Trophoblast cell (in vitro differentiated cells and primary cell): Measurements from ENCODE around the gene NRXN2.

Experiments
- DNase-seq, 2 donors: peaks; one replicate each; pipeline ENCODE4 v3.0.0-alpha.2; 2016
- H2AFZ ChIP-seq: 2 replicates; pipeline ENCODE4 v1.6.1; 2013; ENCODE audit warnings: low read length, moderate library complexity, mild to moderate bottlenecking; ENCODE audit not compliant: insufficient read depth, poor library complexity
- H2AK5ac ChIP-seq: 2 replicates; pipeline ENCODE4 v1.6.1; 2013; ENCODE audit warnings: mild to moderate bottlenecking, low read length
- H2BK120ac ChIP-seq: 2 replicates; pipeline ENCODE4 v1.6.1; 2013; ENCODE audit warnings: low read length, mild to moderate bottlenecking, moderate library complexity; ENCODE audit not compliant: insufficient read depth, poor library complexity
- H2BK12ac ChIP-seq: 2 replicates; pipeline ENCODE4 v1.6.1; 2013; ENCODE audit warnings: mild to moderate bottlenecking, low read length, moderate library complexity
- H2BK5ac ChIP-seq: 2 replicates; pipeline ENCODE4 v1.6.1; 2013; ENCODE audit warnings: low read length, low read depth, moderate library complexity, mild to moderate bottlenecking; ENCODE audit not compliant: poor library complexity
- H3K14ac ChIP-seq: 2 replicates; pipeline ENCODE4 v1.6.1; 2013; ENCODE audit warnings: mild to moderate bottlenecking, low read length
- H3K18ac ChIP-seq: 2 replicates; pipeline ENCODE4 v1.6.1; 2013; ENCODE audit warnings: mild to moderate bottlenecking, low read length
- H3K23ac ChIP-seq: 2 replicates; pipeline ENCODE4 v1.6.1; 2013; ENCODE audit warnings: low read length
- H3K27ac ChIP-seq: 2 replicates; pipeline ENCODE4 v1.5.1; 2013; ENCODE audit warnings: low read depth, mild to moderate bottlenecking, inconsistent platforms, low read length, moderate library complexity
- H3K27me3 ChIP-seq: 2 replicates; pipeline ENCODE4 v1.6.1; 2013; ENCODE audit warnings: inconsistent platforms, mild to moderate bottlenecking, low read length, moderate library complexity; ENCODE audit not compliant: insufficient read depth
- H3K36me3 ChIP-seq, 2 experiments: 1 replicate in 1 of 2; 2 replicates in 1 of 2; pipeline ENCODE4 v1.6.1; 2013; ENCODE audit warnings: low read length in 2 of 2, mild to moderate bottlenecking in 2 of 2, moderate library complexity in 1 of 2; ENCODE audit not compliant: insufficient read depth in 2 of 2, control insufficient read depth in 1 of 2
- H3K4ac ChIP-seq: 2 replicates; pipeline ENCODE4 v1.6.1; 2013; ENCODE audit warnings: low read depth, mild to moderate bottlenecking, low read length, moderate library complexity
- H3K4me1 ChIP-seq, 2 experiments: 1 replicate in 1 of 2; 2 replicates in 1 of 2; pipeline ENCODE4 v1.6.1; 2013; ENCODE audit warnings: low read length in 2 of 2, mild to moderate bottlenecking in 2 of 2, moderate library complexity in 1 of 2; ENCODE audit not compliant: insufficient read depth in 2 of 2, control insufficient read depth in 1 of 2
- H3K4me2 ChIP-seq: 2 replicates; pipeline ENCODE4 v1.6.1; 2013; ENCODE audit warnings: inconsistent platforms, mild to moderate bottlenecking, low read length, moderate library complexity
- H3K4me3 ChIP-seq: 2 replicates; pipeline ENCODE4 v1.5.1; 2013; ENCODE audit warnings: mild to moderate bottlenecking, low read depth, low read length, inconsistent platforms
- H3K79me1 ChIP-seq: one replicate; pipeline ENCODE4 v1.6.1; 2013; ENCODE audit warnings: low read length
- H3K79me2 ChIP-seq: 2 replicates; pipeline ENCODE4 v1.6.1; 2013; ENCODE audit warnings: low read length, mild to moderate bottlenecking; ENCODE audit not compliant: control insufficient read depth, insufficient read depth, poor library complexity
- H3K9ac ChIP-seq: 2 replicates; pipeline ENCODE4 v1.6.1; 2013; ENCODE audit warnings: mild to moderate bottlenecking, low read length
- H3K9me3 ChIP-seq: 2 replicates; pipeline ENCODE4 v1.6.1; 2013; ENCODE audit warnings: low read depth, mild to moderate bottlenecking, control low read depth, inconsistent platforms, low read length; ENCODE audit not compliant: insufficient read depth
- H4K12ac ChIP-seq: 2 replicates; pipeline ENCODE4 v1.6.1; 2013; ENCODE audit warnings: low read depth, mild to moderate bottlenecking, low read length, moderate library complexity
- H4K8ac ChIP-seq: 2 replicates; pipeline ENCODE4 v1.6.1; 2013; ENCODE audit warnings: low read depth, mild to moderate bottlenecking, low read length, moderate library complexity
- H4K91ac ChIP-seq: one replicate; pipeline ENCODE4 v1.6.1; 2013; ENCODE audit warnings: low read depth, mild to moderate bottlenecking, low read length, moderate library complexity
- WGBS: extraction: QIAGEN DNeasy Blood & Tissue Kit; methylation state at CpG from one replicate; pipeline ENCODE4 v1.1.7; 2013; ENCODE audit warnings: missing lambda C conversion rate; ENCODE audit not compliant: insufficient read length, insufficient coverage; ENCODE audit errors: extremely low coverage; 5-methylcytosine and 5-hydroxymethylcytosine counted together

Gene NRXN2

DNA sequence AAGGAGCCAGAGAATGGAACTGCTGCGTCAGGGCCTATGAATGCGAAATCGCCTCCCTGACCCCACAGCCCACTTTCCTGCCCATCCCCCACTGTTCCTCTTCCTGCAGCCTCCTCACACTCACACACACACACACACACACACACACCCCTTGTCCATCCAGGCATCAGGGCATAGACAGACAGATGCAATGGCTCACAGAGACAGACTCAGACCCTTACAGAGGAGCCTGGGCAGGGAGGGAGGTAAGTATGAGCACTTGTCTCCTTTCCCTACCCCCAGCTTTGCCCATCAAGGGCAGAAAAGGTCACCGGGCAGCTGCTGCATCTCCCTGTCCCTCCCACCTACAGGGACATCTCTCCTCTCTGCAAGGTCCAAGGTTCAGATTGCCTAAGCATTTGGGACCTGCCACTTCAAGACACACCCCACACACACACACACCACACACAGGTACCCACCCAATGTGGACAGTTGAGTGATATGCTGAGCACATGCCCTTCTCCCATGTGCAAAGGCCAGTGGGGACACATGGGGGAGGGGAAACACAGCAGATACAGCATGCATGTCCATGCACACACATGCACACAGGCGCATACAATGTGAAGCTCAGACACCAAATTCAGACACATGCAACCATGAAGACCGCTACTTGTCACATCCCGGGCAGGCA, 2.0 kb upstream of the NRXN2 start:
- Histone ChIP-seq H3K4ac (no peak overlapping the region), H3K14ac (no peak overlapping the region), H2BK5ac (no peak overlapping the region), H3K4me2 (no peak overlapping the region), H3K18ac (no peak overlapping the region), H3K4me1 (peaks cover 0 to 1% of the 10 kb centered on the region in 2 experiments), H2AK5ac (no peak overlapping the region), H3K27me3 (peaks cover 9% of the 10 kb centered on the region), H3K23ac (no peak overlapping the region), H3K27ac (no peak overlapping the region), H3K4me3 (peak overlapping the region; percentile 48), H3K9me3 (peaks cover 5% of the 10 kb centered on the region), H4K12ac (no peak overlapping the region), H3K79me1 (no peaks in the 10 kb centered on the region), H3K79me2 (no peaks in the 10 kb centered on the region), H2AFZ (no peak overlapping the region), H3K36me3 (no peaks in the 10 kb centered on the region), H2BK120ac (no peak overlapping the region), H2BK12ac (no peak overlapping the region), H4K8ac (no peak overlapping the region), H4K91ac (no peak overlapping the region), H3K9ac (no peak overlapping the region)
- DNase-seq = no peak
- WGBS = no CpG with 5 or more reads among the region's 7 CpGs

GRCh38 chr11:64723907-64724862, 1.2 kb upstream of the NRXN2 start:
- WGBS = no CpG with 5 or more reads among the region's 9 CpGs

GRCh38 chr11:64722141-64723065, 594 bp downstream of the NRXN2 start:
- no peaks in the 10 kb centered on the region for H3K36me3 ChIP-seq
- H3K4me3 ChIP-seq = no peak overlapping the region
- no peak overlapping the region for H2AFZ ChIP-seq
- no peak overlapping the region for H3K4me2 ChIP-seq
- H3K27ac ChIP-seq = no peak overlapping the region
- no peaks in the 10 kb centered on the region for H3K79me1 ChIP-seq
- H4K8ac ChIP-seq = no peak overlapping the region
- H2BK120ac ChIP-seq = no peak overlapping the region
- H2BK12ac ChIP-seq = no peak overlapping the region
- H3K23ac ChIP-seq = no peak overlapping the region
- no peak overlapping the region for H2BK5ac ChIP-seq
- H4K12ac ChIP-seq = no peak overlapping the region
- H2AK5ac ChIP-seq = no peak overlapping the region
- no peak overlapping the region for H4K91ac ChIP-seq
- H3K79me2 ChIP-seq = no peaks in the 10 kb centered on the region
- H3K14ac ChIP-seq = no peak overlapping the region
- H3K4me1 ChIP-seq = no peaks in the 10 kb centered on the region
- no peak overlapping the region for H3K9ac ChIP-seq
- H3K18ac ChIP-seq = no peak overlapping the region
- peaks cover 9% of the 10 kb centered on the region for H3K27me3 ChIP-seq
- H3K4ac ChIP-seq = no peak overlapping the region
- DNase-seq = no peak
- WGBS = no CpG with 5 or more reads among the region's 36 CpGs
- peaks cover 5% of the 10 kb centered on the region for H3K9me3 ChIP-seq

More at GRCh38 chr11:64723907-64724862, 1.2 kb upstream of the NRXN2 start:
- Histone ChIP-seq H3K27ac (no peak overlapping the region), H3K9me3 (peaks cover 5% of the 10 kb centered on the region), H4K8ac (no peak overlapping the region), H2BK120ac (no peak overlapping the region), H4K12ac (no peak overlapping the region), H3K14ac (no peak overlapping the region), H4K91ac (no peak overlapping the region), H3K4me2 (no peak overlapping the region), H3K79me1 (no peaks in the 10 kb centered on the region), H3K4me1 (no peaks in the 10 kb centered on the region), H3K27me3 (peaks cover 9% of the 10 kb centered on the region), H3K4ac (no peak overlapping the region), H2AK5ac (no peak overlapping the region), H3K9ac (no peak overlapping the region), H2AFZ (no peak overlapping the region), H3K18ac (no peak overlapping the region), H2BK5ac (no peak overlapping the region), H3K79me2 (no peaks in the 10 kb centered on the region), H3K36me3 (no peaks in the 10 kb centered on the region), H3K4me3 (no peak overlapping the region), H3K23ac (no peak overlapping the region), H2BK12ac (no peak overlapping the region)
- DNase-seq = no peak

GRCh38 chr11:64721359-64721699, 1.7 kb downstream of the NRXN2 start:
- Histone ChIP-seq H4K91ac (no peak overlapping the region), H2BK5ac (no peak overlapping the region), H3K27me3 (peaks cover 9% of the 10 kb centered on the region)

More at GRCh38 chr11:64721359-64721699, 1.7 kb downstream of the NRXN2 start:
- peaks cover 5% of the 10 kb centered on the region for H3K9me3 ChIP-seq
- no peak overlapping the region for H3K14ac ChIP-seq
- no peak overlapping the region for H2AFZ ChIP-seq
- H2AK5ac ChIP-seq = no peak overlapping the region
- H3K18ac ChIP-seq = no peak overlapping the region
- no peak overlapping the region for H3K4me2 ChIP-seq
- no peak overlapping the region for H3K23ac ChIP-seq
- no peak overlapping the region for H3K27ac ChIP-seq
- no peaks in the 10 kb centered on the region for H3K36me3 ChIP-seq
- H3K4me1 ChIP-seq = no peaks in the 10 kb centered on the region
- no peak overlapping the region for H2BK12ac ChIP-seq
- H3K9ac ChIP-seq = no peak overlapping the region
- H2BK120ac ChIP-seq = no peak overlapping the region
- no peak overlapping the region for H4K8ac ChIP-seq
- H3K79me1 ChIP-seq = no peaks in the 10 kb centered on the region
- no peak overlapping the region for H4K12ac ChIP-seq
- no CpG with 5 or more reads among the region's 3 CpGs for WGBS
- H3K4ac ChIP-seq = no peak overlapping the region
- no peaks in the 10 kb centered on the region for H3K79me2 ChIP-seq
- no peak for DNase-seq
- no peak overlapping the region for H3K4me3 ChIP-seq
